HCT116 (cell line): Measurements from ENCODE around the gene PALM2AKAP2. TPM values are rescaled to one million over a fixed set of nuclear protein-coding genes. Genes with fewer than 3 reads are reported as not detected.

ENCODE experiments used
- ATAC-seq: fragments of 200-7000 bp; cut with Tn5 transposase; 2 replicates; pipeline ENCODE4 v1.9.1; 2020; ENCODE audit warnings: mild to moderate bottlenecking, moderate library complexity
- BruUV-seq: library from RNA; stranded (reverse); fragments of 400-500 nt; replicated peaks from 2 replicates; lab custom pipeline; 2021; lab: Mats Ljungman, UMichigan
- CTCF ChIA-PET: fragments of 300-600 bp; sonication (Branson Sonifier 250); formaldehyde crosslinking; loops from one replicate; lab custom pipeline; 2021; ENCODE audit warnings: antibody characterized with exemption; lab: Charles Lee
- POLR2A ChIA-PET: fragments of 300-600, 350-600 bp; sonication (Branson Sonifier 250); formaldehyde crosslinking; loops from one replicate; lab custom pipeline; 2021; ENCODE audit warnings: antibody characterized with exemption; lab: Charles Lee
- RAD21 ChIA-PET, 2 experiments: fragments of 300-600 bp; sonication (Branson Sonifier 250); formaldehyde crosslinking; loops; one replicate each; lab custom pipeline; 2023; ENCODE audit warnings: low total read pairs in 2 of 2; ENCODE audit not compliant: uncharacterized antibody in 2 of 2, unreplicated experiment in 2 of 2, low non-redundant PET in 1 of 2; lab: Charles Lee
- DNase-seq: peaks from one replicate; pipeline ENCODE4 v3.0.0-alpha.2; 2010; ENCODE audit warnings: low read depth, low spot score
- H2AFZ ChIP-seq: fragments of 200-600 bp; shearing (Covaris generic), sonication (generic); 2 replicates; pipeline ENCODE4 v1.6.1; 2017; ENCODE audit warnings: low read depth, mixed run types, mixed read lengths, antibody characterized with exemption, low read length; ENCODE audit not compliant: poor library complexity, severe bottlenecking
- H3K27ac ChIP-seq: 2 replicates; pipeline ENCODE4 v1.5.1; 2012; ENCODE audit warnings: low read depth, low read length
- H3K27me3 ChIP-seq: fragments of 200-600 bp; sonication (generic); 2 replicates; pipeline ENCODE4 v1.6.1; 2016; ENCODE audit warnings: mixed run types, low read length, mixed read lengths; ENCODE audit not compliant: insufficient read depth
- H3K36me3 ChIP-seq, 2 experiments: fragments of 200-500 bp in 1 of 2; fragments of 200-600 bp in 1 of 2; sonication (Bioruptor generic) in 1 of 2; sonication (generic) in 1 of 2; 2 replicates each; pipeline versions ENCODE4 v1.5.1 to v1.6.1; 2014 to 2016; ENCODE audit warnings: low read length in 2 of 2, inconsistent platforms in 1 of 2, mixed read lengths in 1 of 2, mixed run types in 1 of 2; ENCODE audit not compliant: insufficient read depth in 2 of 2, control insufficient read depth in 1 of 2
- H3K4me1 ChIP-seq, 2 experiments: fragments of 200-600 bp in 1 of 2; sonication (generic) in 1 of 2; 2 replicates each; pipeline versions ENCODE4 v1.5.1 to v1.6.1; 2012 to 2017; ENCODE audit warnings: low read length in 2 of 2, inconsistent platforms in 1 of 2, mild to moderate bottlenecking in 1 of 2, mixed read lengths in 1 of 2, mixed run types in 1 of 2, moderate library complexity in 1 of 2; ENCODE audit not compliant: insufficient read depth in 2 of 2, control insufficient read depth in 1 of 2
- H3K4me2 ChIP-seq: fragments of 200-600 bp; sonication (generic); 2 replicates; pipeline ENCODE4 v1.6.1; 2017; ENCODE audit warnings: mixed run types, low read length, mixed read lengths
- H3K4me3 ChIP-seq, 2 experiments: fragments of 200-600 bp in 1 of 2; sonication (generic) in 1 of 2; replicated peaks in 1 of 2; 2 replicates each; pipeline ENCODE4 v1.5.1; 2011 to 2016; ENCODE audit warnings: low read length in 2 of 2, control low read depth in 1 of 2, low read depth in 1 of 2, mild to moderate bottlenecking in 1 of 2, mixed read lengths in 1 of 2, mixed run types in 1 of 2
- H3K79me2 ChIP-seq: fragments of 200-600 bp; sonication (generic); 2 replicates; pipeline ENCODE4 v1.6.1; 2017; ENCODE audit warnings: mild to moderate bottlenecking, mixed run types, low read length, moderate library complexity, mixed read lengths; ENCODE audit not compliant: insufficient read depth
- H3K9ac ChIP-seq: fragments of 200-600 bp; sonication (generic); 2 replicates; pipeline ENCODE4 v1.6.1; 2016; ENCODE audit warnings: low read length, mixed read lengths
- H3K9me2 ChIP-seq: fragments of 200-600 bp; sonication (generic), shearing (Covaris generic); 2 replicates; pipeline ENCODE4 v1.6.1; 2017; ENCODE audit warnings: mixed run types, mild to moderate bottlenecking, moderate library complexity; ENCODE audit not compliant: insufficient read depth
- H3K9me3 ChIP-seq, 2 experiments: fragments of 200-500 bp in 1 of 2; fragments of 200-600 bp in 1 of 2; sonication (Bioruptor generic) in 1 of 2; sonication (generic) in 1 of 2; 2 replicates each; pipeline ENCODE4 v1.6.1; 2014 to 2017; ENCODE audit warnings: low read length in 2 of 2, mixed read lengths in 2 of 2, inconsistent platforms in 1 of 2, low read depth in 1 of 2, mild to moderate bottlenecking in 1 of 2, mixed run types in 1 of 2, moderate library complexity in 1 of 2; ENCODE audit not compliant: control insufficient read depth in 1 of 2, insufficient read depth in 1 of 2
- H4K20me1 ChIP-seq: fragments of 200-600 bp; sonication (generic), shearing (Covaris generic); 2 replicates; pipeline ENCODE4 v1.6.1; 2017; ENCODE audit warnings: mixed run types, mild to moderate bottlenecking, moderate library complexity; ENCODE audit not compliant: insufficient read depth
- CEBPB ChIP-seq: IDR thresholded peaks from 2 replicates; pipeline ENCODE4 v1.6.1; 2012; ENCODE audit warnings: low read depth
- ELF1 ChIP-seq: IDR thresholded peaks from 2 replicates; pipeline ENCODE4 v1.6.1; 2012; ENCODE audit warnings: low read depth, borderline replicate concordance
- POLR2A ChIP-seq: IDR thresholded peaks from 2 replicates; pipeline ENCODE4 v1.7.0; 2011; ENCODE audit warnings: borderline replicate concordance; ENCODE audit not compliant: insufficient read depth, insufficient read length; ENCODE audit errors: extremely low read depth
- POLR2AphosphoS5 ChIP-seq: IDR thresholded peaks from 2 replicates; pipeline ENCODE4 v1.6.1; 2011; ENCODE audit warnings: mild to moderate bottlenecking, low read depth, low read length, moderate library complexity
- RAD21 ChIP-seq: IDR thresholded peaks from 2 replicates; pipeline ENCODE4 v1.6.1; 2012; ENCODE audit warnings: low read depth, mild to moderate bottlenecking
- YY1 ChIP-seq: IDR thresholded peaks from 2 replicates; pipeline ENCODE4 v1.6.1; 2011; ENCODE audit warnings: low read length, low read depth, moderate library complexity, mild to moderate bottlenecking; ENCODE audit not compliant: insufficient replicate concordance; ENCODE audit errors: extremely low read depth
- intact Hi-C: fragments of 100-400 bp; cut with micrococcal nuclease; formaldehyde crosslinking; loops from 2 replicates; pipeline ENCODE4 v1.10.0; 2022
- total RNA-seq: library from RNA; stranded (reverse); gene quantifications from one replicate; pipeline ENCODE4 v1.2.1, GENCODE V29; 2021; ENCODE audit not compliant: unreplicated experiment
- TF ChIP-seq, protein P1 (sequence below): IDR thresholded peaks from 2 replicates; pipeline ENCODE4 v1.6.1; 2011; ENCODE audit warnings: mild to moderate bottlenecking, low read length, moderate library complexity; ENCODE audit not compliant: insufficient replicate concordance; ENCODE audit errors: extremely low read depth
- TF ChIP-seq, protein P2 (sequence below): IDR thresholded peaks from 2 replicates; pipeline ENCODE4 v1.6.1; 2012

Gene PALM2AKAP2
- total RNA-seq, 1 experiment from 2014 or later: 0.34 TPM

DNA sequence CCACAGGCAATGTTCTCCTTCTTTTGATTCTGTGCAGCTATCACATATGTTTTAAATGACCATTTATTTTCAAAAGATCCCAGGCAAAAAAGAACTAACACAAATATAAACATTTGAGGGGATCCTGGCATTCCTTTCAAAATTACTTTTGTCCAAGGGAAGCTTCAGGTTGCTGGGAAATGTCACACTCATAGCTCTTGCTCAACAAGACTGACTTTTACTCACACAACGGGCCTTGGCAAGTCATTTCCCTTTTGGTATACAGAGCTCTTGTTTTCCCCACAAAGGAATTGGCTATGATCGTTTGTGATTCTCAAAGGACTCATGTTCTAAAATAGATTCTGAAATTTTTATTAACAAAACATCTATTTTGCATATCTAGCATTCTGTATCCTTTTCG is 4.5 kb upstream of the PALM2AKAP2 start:
- TF ChIP-seq POLR2AphosphoS5 (no peak), YY1 (no peak), ELF1 (no peak), CEBPB (no peak), POLR2A (no peak), RAD21 (no peak)
- TF ChIP-seq, protein P1, sequence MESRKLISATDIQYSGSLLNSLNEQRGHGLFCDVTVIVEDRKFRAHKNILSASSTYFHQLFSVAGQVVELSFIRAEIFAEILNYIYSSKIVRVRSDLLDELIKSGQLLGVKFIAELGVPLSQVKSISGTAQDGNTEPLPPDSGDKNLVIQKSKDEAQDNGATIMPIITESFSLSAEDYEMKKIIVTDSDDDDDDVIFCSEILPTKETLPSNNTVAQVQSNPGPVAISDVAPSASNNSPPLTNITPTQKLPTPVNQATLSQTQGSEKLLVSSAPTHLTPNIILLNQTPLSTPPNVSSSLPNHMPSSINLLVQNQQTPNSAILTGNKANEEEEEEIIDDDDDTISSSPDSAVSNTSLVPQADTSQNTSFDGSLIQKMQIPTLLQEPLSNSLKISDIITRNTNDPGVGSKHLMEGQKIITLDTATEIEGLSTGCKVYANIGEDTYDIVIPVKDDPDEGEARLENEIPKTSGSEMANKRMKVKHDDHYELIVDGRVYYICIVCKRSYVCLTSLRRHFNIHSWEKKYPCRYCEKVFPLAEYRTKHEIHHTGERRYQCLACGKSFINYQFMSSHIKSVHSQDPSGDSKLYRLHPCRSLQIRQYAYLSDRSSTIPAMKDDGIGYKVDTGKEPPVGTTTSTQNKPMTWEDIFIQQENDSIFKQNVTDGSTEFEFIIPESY: no peak
- TF ChIP-seq, protein P2, sequence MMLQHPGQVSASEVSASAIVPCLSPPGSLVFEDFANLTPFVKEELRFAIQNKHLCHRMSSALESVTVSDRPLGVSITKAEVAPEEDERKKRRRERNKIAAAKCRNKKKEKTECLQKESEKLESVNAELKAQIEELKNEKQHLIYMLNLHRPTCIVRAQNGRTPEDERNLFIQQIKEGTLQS: no peak
- TF ChIP-seq, all 23 proteins: peak for 0
- DNase-seq: no peak

More for the DNA sequence above, 4.5 kb upstream of the PALM2AKAP2 start:
- Histone ChIP-seq H3K9me3 (no peaks in the 10 kb centered on the region), H3K4me1 (no peaks in the 10 kb centered on the region), H3K9ac (no peak overlapping the region), H3K27ac (no peak overlapping the region), H3K4me2 (no peak overlapping the region), H2AFZ (no peak overlapping the region), H3K4me3 (no peak overlapping the region), H3K27me3 (peaks cover 55% of the 10 kb centered on the region), H3K9me2 (no peaks in the 10 kb centered on the region), H3K79me2 (no peaks in the 10 kb centered on the region), H4K20me1 (no peaks in the 10 kb centered on the region), H3K36me3 (no peaks in the 10 kb centered on the region)
- ChIA-PET RAD21 (no interaction called here), POLR2A (no interaction called here), CTCF (no interaction called here)
- intact Hi-C loops: no loop called here
- BruUV-seq: no TSS peak
- ATAC-seq: no peak
